Heart right ventricle (tissue), 16 donors: ENCODE measurements around the gene MRPL47. TPM values are rescaled to one million over a fixed set of nuclear protein-coding genes. Genes with fewer than 3 reads are reported as not detected.
A peak's percentile ranks its signal among the peaks of the same experiment; 100 is the strongest.

Experiments
- ATAC-seq, 8 donors: fragments of 200-7000 bp; cut with Tn5 transposase; one replicate each; pipeline ENCODE4 v1.9.1; 2020; ENCODE audit warnings: mild to moderate bottlenecking in 8 of 8, moderate library complexity in 8 of 8, moderate number of reproducible peaks in 1 of 8
- DNase-seq, 2 donors: peaks; one replicate each; pipeline ENCODE4 v3.0.0-alpha.2; 2020
- H3K27ac ChIP-seq, 10 donors: fragments of 200-600 bp; sonication (generic) in 2 of 10; one replicate each; pipeline versions ENCODE4 v1.5.0 to v1.8.0; 2020 to 2022; ENCODE audit warnings: mild to moderate bottlenecking in 3 of 10
- H3K27me3 ChIP-seq, 7 donors: fragments of 200-600 bp; one replicate each; pipeline ENCODE4 v1.8.0; 2021 to 2022; ENCODE audit warnings: mild to moderate bottlenecking in 2 of 7
- H3K36me3 ChIP-seq, 9 donors: fragments of 200-600 bp; sonication (generic) in 1 of 9; one replicate each; pipeline versions ENCODE4 v1.5.0 to v1.8.0; 2020 to 2022; ENCODE audit warnings: mild to moderate bottlenecking in 2 of 9
- H3K4me1 ChIP-seq, 9 donors: fragments of 200-600 bp; sonication (generic) in 1 of 9; one replicate each; pipeline versions ENCODE4 v1.5.0 to v1.8.0; 2020 to 2022; ENCODE audit warnings: mild to moderate bottlenecking in 4 of 9
- H3K4me3 ChIP-seq, 10 donors: fragments of 200-600 bp; sonication (generic) in 2 of 10; one replicate each; pipeline versions ENCODE4 v1.5.0 to v1.8.0; 2020 to 2022; ENCODE audit warnings: mild to moderate bottlenecking in 7 of 10, moderate library complexity in 2 of 10
- H3K9me3 ChIP-seq, 11 donors: fragments of 200-600 bp in 10 of 11; sonication (generic) in 2 of 11; one replicate each; pipeline versions ENCODE4 v1.5.0 to v1.8.0; 2013 to 2022; ENCODE audit warnings: mild to moderate bottlenecking in 2 of 11, control low read depth in 1 of 11, moderate library complexity in 1 of 11
- CTCF ChIP-seq, 9 donors: fragments of 200-600 bp; sonication (generic) in 2 of 9; IDR thresholded peaks; one replicate each; pipeline versions ENCODE4 v1.5.0 to v1.8.0; 2021 to 2022; ENCODE audit warnings: antibody characterized with exemption in 9 of 9, mild to moderate bottlenecking in 5 of 9, moderate library complexity in 1 of 9
- WGBS, 2 donors: extraction: QIAGEN DNeasy Blood & Tissue Kit; methylation state at CpG; one replicate each; pipeline ENCODE4 v1.1.7; 2013; ENCODE audit warnings: inconsistent platforms in 1 of 2; 5-methylcytosine and 5-hydroxymethylcytosine counted together
- intact Hi-C, 10 donors: fragments of 100-400 bp; cut with DNase I; formaldehyde crosslinking; loops; one replicate each; pipeline versions ENCODE4 v1.11.1 to v1.14.2; 2022
- long read RNA-seq, 3 donors: library from polyadenylated mRNA; unstranded; transcript quantifications; one replicate each; pipeline ENCODE4 v2.0.0, GENCODE V29; 2020 to 2021
- polyA plus RNA-seq, 2 donors: library from polyadenylated mRNA; stranded (reverse); fragments of 200-250 nt; gene quantifications; one replicate each; pipeline ENCODE4 v1.2.3, GENCODE V29; 2013
- total RNA-seq, 10 donors: library from RNA; stranded (reverse); fragmentation: NEBNext Ultra II Directional in 3 of 10; extraction: Animal tissue kit (Norgen Biotek cat#: 25700) in 3 of 10; gene quantifications; one replicate each; pipeline versions ENCODE4 v1.2.1 to v1.2.4, GENCODE V29; 2021 to 2023
- donor health status: Arrhythmogenic right ventricular cardiomyopathy.
- donor health status: ischemic (EF 13 %, LVEDD 7.1; RV severe dilation, severe dysfunction).
- donor health status: healthy with polysubstance abuse.
- donor health status: DM: no; HTN: yes; CAD: no.
- donor health status: DM: no; HTN: no; CAD: no.
- donor health status: ischemic (EF 25% LVEDD 6.9; RV normal size, moderate dysfunction).
- donor health status: ischemic (EF 25% LVEDD 5.7; RV mildly dilated, moderate dysfunction).
- donor health status: healthy.
- donor health status: DM: yes; HTN: yes; CAD: no.
- donor health status: Ischemic cardiomyopathy.
- donor health status: ischemic (EF 35%, LVEDD 5.7; RV mildly dilated, moderate dysfunction).
- donor health status: nonischemic (EF 11% LVEDD 7.7; RV severe dilation, severe dysfunction).
- donor health status: DM: yes; HTN: yes; CAD: no.
- donor health status: PGD.
- donor health status: ischemic (EF 29% LVEDD 5.4; RV normal size, mild dysfunction).
- donor health status: nonischemic (EF 23%, LVEDD 6.1; RV moderate dilation, normal function).

The MRPL47 gene
- total RNA-seq: 10 to 100 TPM; 44.3 to 67.9 (median 51.7) TPM
- 100 to 1,000 TPM in 1 of 2 donors, 10 to 100 TPM in 1; 79.2 to 160 TPM for polyA plus RNA-seq
- long read RNA-seq, donor 1, transcript MRPL47-203 (7 exons, 1,370 nt): major isoform, 27 of 36 reads
- long read RNA-seq, donor 1, partial matches to known transcripts: 7 of 36 reads
- long read RNA-seq, donor 1, other reads (novel, unspliced or antisense): 1 of 36 reads
- long read RNA-seq, donor 2, transcript MRPL47-203 (7 exons, 1,370 nt): major isoform, 36 of 46 reads
- long read RNA-seq, donor 2, partial matches to known transcripts: 7 of 46 reads
- long read RNA-seq, donor 2, other reads (novel, unspliced or antisense): 3 of 46 reads
- long read RNA-seq, donor 3, transcript MRPL47-203 (7 exons, 1,370 nt): major isoform, 49 of 52 reads
- long read RNA-seq, donor 3, partial matches to known transcripts: 1 of 52 reads
- long read RNA-seq, donor 3, other reads (novel, unspliced or antisense): 2 of 52 reads

- intact Hi-C loops: loop anchor here in 2 of 10 donors (1.0 to 5.0 kb wide), 2 partner anchors 42 kb away; partner anchors contain the start of gene ACTL6A (in 2 of the 2)
- 0% methylated on average over 45 of the region's 45 CpGs for WGBS, 2 donors
These were observed at the start of gene MRPL47, which contains the start of gene NDUFB5 for GRCh38 chr3:179604321-179605078. Gene MRPL47, minus strand, starts transcription at chr3:179604638. Its CDS starts 14 bp downstream, at chr3:179604624. Gene NDUFB5, plus strand, starts transcription at chr3:179604794. Its CDS starts 22 bp downstream, at chr3:179604816.

GRCh38 chr3:179653096-179653797 lies 48.8 kb upstream of the MRPL47 start:
- intact Hi-C loops: loop anchor here in 6 of 10 donors (2.0 to 10.0 kb wide), 6 partner anchors 62 to 114 kb away; no protein-coding TSS in a partner anchor
- DNase-seq: peak; percentile 76 to 78
- ATAC-seq: peak; percentile 83 to 89 (median 86)
- Histone ChIP-seq H3K36me3 (no peaks in the 10 kb centered on the region), H3K27me3 (no peaks in the 10 kb centered on the region), H3K4me3 (peak overlapping the region; percentile 52 to 90 (median 88)), H3K9me3 (no peaks in the 10 kb centered on the region), H3K4me1 (peaks cover 0 to 51% (median 8%) of the 10 kb centered on the region in 9 donors), H3K27ac (peak overlapping the region; percentile 80 to 97 (median 94))
- TF ChIP-seq CTCF (IDR thresholded peaks at IDR 0.05): peak in 5 of 9 donors; percentile 8 to 45 (median 37)
- WGBS, 2 donors: 0% methylated on average over 59 to 77 of the region's 77 CpGs

More at GRCh38 chr3:179604321-179605078, at the start of gene MRPL47, which contains the start of gene NDUFB5:
- H3K36me3 ChIP-seq: peaks cover 0 to 68% (median 23%) of the 10 kb centered on the region in 9 donors
- peak; percentile 99 to 100 (median 100) for ATAC-seq
- H3K27ac ChIP-seq: peak within 1 kb of the TSS; percentile 89 to 98 (median 94)
- TF ChIP-seq CTCF (IDR thresholded peaks at IDR 0.05): no peak
- peak; percentile 91 to 97 for DNase-seq
- H3K4me3 ChIP-seq: peak within 1 kb of the TSS; percentile 66 to 94 (median 86)
- H3K27me3 ChIP-seq: no peaks in the 10 kb centered on the region
- H3K4me1 ChIP-seq: peaks cover 0 to 57% (median 43%) of the 10 kb centered on the region in 9 donors
- no peaks in the 10 kb centered on the region for H3K9me3 ChIP-seq

- 0 to 2% methylated on average over 56 of the region's 56 CpGs for WGBS, 2 donors
- peak; percentile 43 to 82 (median 63) for ATAC-seq
These were observed 48.1 kb upstream of the MRPL47 start, which contains the start of gene USP13 for GRCh38 chr3:179652447-179653095. Gene USP13, plus strand, starts transcription at chr3:179653040. Its CDS starts 186 bp downstream, at chr3:179653226.

More at GRCh38 chr3:179652447-179653095, 48.1 kb upstream of the MRPL47 start, which contains the start of gene USP13:
- peak in 2 of 9 donors; percentile 11 to 12 for TF ChIP-seq CTCF (IDR thresholded peaks at IDR 0.05)
- H3K27ac ChIP-seq: peak within 1 kb of the TSS; percentile 80 to 97 (median 94)
- peak within 1 kb of the TSS; percentile 52 to 90 (median 88) for H3K4me3 ChIP-seq
- no peaks in the 10 kb centered on the region for H3K27me3 ChIP-seq
- H3K9me3 ChIP-seq: no peaks in the 10 kb centered on the region
- no peaks in the 10 kb centered on the region for H3K36me3 ChIP-seq
- intact Hi-C loops: loop anchor here in 6 of 10 donors (2.0 to 10.0 kb wide), 6 partner anchors 62 to 115 kb away; no protein-coding TSS in a partner anchor
- peak; percentile 58 to 73 for DNase-seq
- peaks cover 0 to 44% (median 8%) of the 10 kb centered on the region in 9 donors for H3K4me1 ChIP-seq
